HG03432 (cell line): ENCODE measurements around the gene DCAF10.
"Not testable (repeated sequence)": the region's sequence is repeated elsewhere in the genome, so short reads cannot be mapped to it uniquely, and the experiment has no call there.

Experiments used
- ATAC-seq: cut with Tn5 transposase; IDR thresholded peaks from one replicate; pipeline ENCODE4 v1.9.1; 2021; ENCODE audit warnings: mild to moderate bottlenecking, moderate library complexity; ENCODE audit not compliant: unreplicated experiment

DCAF10 gene

GRCh38 chr9:37788332-37788731 lies 12.3 kb upstream of the DCAF10 start:
- no peak for ATAC-seq

GRCh38 chr9:37790096-37790495 lies 10.5 kb upstream of the DCAF10 start:
- ATAC-seq, result no peak

DNA sequence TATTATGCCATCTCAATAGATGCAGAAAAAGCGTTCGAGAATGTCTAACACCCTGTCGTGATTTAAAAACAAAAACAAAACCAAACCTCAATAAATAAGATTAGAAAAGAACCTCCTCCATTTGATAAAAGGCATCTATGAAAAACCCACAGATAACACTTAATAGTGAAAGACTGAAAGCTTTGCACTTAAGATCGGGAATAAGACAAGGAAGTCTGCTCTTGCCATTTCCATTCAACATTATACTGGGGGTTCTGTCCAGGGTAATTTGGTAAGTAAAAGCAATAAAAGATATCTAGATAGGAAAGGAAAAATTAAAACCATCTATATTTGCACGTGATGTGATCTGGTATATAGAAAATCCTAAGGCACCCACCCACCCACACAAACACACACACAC lies 8.5 kb upstream of the DCAF10 start:
- no peak for ATAC-seq

GRCh38 chr9:37796232-37796631 lies 4.4 kb upstream of the DCAF10 start:
- no peak for ATAC-seq

GRCh38 chr9:37798677-37799076 lies 1.9 kb upstream of the DCAF10 start:
- ATAC-seq, result no peak

- ATAC-seq, result peak; percentile 43
Measured at GRCh38 chr9:37801287-37801850, 772 bp downstream of the DCAF10 start.

GRCh38 chr9:37801959-37802711 lies 1.5 kb downstream of the DCAF10 start:
- ATAC-seq, result no peak

DNA sequence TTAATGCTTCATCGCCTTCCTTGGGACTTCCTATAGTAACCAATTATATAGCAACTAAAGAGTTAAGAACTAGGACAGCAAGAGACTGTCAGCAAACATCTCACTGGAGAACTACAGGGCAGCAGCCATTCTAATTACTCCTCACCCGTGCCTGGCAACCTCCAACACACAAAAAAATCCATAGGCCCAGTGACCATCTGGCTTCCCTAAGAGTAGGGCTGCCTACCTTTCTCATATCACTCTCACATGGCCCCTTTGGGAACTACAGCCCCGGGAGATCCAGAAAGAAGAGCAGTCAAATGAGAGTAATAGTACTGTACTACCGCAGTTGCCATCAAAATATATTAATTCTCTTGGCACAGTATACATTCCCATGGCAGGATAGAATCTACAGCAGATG lies 5.7 kb downstream of the DCAF10 start:
- no peak for ATAC-seq

DNA sequence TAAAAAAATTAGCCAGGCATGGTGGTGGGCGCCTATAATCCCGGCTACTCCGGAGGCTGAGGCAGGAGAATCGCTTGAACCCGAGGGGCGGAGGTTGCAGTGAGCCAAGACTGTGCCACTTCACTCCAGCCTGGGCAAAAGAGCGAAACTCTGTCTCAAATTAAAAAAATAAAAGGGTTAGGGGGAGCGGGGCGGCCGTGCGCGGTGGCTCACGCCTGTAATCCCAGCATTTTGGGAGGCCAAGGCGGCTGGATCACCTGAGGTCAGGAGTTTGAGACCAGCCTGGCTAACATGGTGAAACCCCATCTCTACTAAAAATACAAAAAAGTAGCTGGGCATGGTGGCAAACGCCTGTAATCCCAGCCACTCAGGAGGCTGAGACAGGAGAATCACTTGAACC lies 9.1 kb downstream of the DCAF10 start:
- ATAC-seq, result not testable (repeated sequence)

GRCh38 chr9:37811906-37812476 lies 11.4 kb downstream of the DCAF10 start:
- ATAC-seq, result no peak

DNA sequence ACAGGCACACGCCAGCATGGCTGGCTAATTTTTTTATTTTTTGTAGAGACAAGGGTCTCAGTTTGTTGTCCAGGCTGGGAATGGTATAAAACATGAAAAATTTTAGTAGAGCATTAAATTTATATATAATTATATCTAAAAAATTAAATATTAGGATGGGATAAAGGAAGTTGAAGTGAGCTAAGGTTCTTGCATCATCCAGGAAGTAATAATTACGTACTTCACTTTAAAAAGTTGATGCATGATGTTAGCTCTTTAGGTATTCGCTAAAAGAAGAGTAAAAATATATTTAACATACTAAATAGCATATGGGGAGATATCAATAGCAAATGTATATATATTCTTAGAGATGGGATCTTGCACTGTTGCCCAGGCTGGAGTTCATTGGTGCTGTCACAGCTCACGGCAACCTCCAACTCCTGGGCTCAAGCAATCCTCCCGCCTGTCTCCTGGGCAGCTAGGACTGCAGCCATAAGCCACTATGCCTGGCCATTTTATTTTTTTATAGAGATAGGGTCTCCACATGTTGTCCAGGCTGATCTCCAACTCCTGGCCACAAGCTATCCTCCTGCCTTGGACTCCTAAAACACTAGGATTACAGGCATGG lies 12.3 kb downstream of the DCAF10 start:
- no peak for ATAC-seq

DNA sequence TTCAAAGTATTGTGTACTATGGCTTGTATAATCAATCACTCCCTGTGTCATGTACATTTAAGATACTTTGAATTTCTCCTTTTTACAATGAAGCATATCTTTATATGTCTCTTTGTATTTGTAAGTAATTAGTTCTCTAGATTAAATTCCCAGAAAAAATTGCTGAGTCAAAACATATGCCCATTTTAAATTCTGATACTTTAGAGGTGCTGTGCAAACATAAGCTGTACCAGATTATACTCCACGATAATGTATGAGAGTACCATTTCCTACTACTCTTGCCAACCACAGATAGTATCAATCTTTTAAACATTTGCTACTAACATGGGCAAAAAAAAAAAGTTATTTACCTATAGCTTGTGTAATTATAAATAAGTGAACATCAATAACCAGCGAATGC lies 18.3 kb downstream of the DCAF10 start:
- ATAC-seq, result no peak

DNA sequence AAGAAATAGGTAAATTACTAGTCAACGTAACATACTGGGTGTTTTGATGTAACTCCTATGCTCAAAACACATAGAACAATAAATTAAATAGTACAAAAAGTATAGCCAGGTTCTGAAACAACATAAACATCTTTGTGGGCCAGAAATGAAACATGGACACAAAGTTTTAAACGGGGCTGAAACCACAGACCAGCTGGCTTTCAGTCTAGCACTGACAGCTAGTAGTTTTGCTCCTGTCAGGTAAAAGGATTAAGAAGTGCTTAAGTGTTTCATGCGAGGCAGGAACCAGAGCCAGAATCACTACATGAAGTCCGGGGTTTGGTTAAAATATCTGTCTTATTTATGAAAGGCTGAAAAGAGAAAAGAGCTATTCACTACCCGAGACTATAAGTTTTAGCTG lies 19.5 kb downstream of the DCAF10 start:
- no peak for ATAC-seq

DNA sequence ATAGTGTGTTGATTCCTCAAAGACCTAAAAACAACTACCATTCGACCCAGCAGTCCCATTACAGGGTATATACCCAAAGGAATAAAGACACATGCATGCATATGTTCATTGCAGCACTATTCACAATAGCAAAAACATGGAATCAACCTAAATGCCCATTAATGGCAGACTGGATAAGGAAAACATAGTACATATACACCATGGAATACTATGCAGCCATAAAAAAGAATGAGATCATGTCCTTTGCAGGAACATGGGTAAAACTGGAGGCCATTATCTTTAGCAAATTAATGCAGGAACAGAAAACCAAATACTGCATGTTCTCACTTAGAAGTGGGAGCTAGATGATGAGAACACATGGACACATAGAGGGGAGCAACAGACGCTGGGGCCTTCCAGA lies 24.6 kb downstream of the DCAF10 start:
- ATAC-seq, result not testable (repeated sequence)

- no peak for ATAC-seq
Measured at GRCh38 chr9:37827483-37828165, 27.0 kb downstream of the DCAF10 start.

GRCh38 chr9:37835821-37836220 lies 35.2 kb downstream of the DCAF10 start:
- ATAC-seq, result no peak

DNA sequence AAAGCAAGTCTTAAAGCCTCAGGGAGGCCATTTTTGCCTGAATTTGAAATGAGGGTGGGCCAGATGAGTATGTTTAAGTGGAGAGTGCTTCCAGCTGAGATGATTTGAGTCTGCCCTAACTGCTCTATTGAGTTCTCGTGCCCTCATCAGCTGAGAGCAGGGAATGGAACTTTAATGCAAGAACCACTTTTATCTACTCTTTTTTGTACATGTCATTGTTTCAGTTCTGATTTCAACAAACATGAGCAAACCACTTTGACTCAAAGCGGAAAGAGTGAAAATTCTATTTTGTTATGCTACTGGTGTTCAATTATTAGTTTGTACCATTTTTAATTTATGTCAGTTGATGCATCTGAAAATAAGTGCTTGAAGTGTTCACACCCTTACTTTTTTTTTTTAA lies 35.8 kb downstream of the DCAF10 start:
- peak; percentile 90 for ATAC-seq

- ATAC-seq, result no peak
Measured at GRCh38 chr9:37839496-37840461, 39.2 kb downstream of the DCAF10 start.

- no peak for ATAC-seq
Measured at GRCh38 chr9:37840560-37841194, 40.1 kb downstream of the DCAF10 start.

DNA sequence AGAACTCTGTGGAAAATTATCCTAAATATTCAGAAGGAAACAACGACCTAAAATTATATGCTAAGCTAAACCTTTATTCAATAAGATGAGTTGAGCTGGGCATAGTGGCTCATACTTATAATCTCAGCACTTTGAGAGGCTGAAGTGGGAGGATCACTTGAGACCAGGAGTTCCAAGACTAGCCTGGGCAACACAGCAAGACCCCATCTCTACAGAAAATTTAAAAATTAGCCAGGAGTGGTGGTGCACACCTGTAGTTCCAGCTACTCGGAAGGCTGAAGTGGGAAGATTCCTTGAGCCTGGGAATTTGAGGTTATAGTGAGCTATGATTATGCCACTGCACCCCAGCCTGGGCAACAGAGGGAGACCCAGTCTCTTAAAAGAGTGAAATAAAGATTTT lies 51.6 kb downstream of the DCAF10 start:
- no peak for ATAC-seq
